Sigmoid colon (tissue), 7 donors: Measurements from ENCODE around the gene USP24. TPM values are rescaled to one million over a fixed set of nuclear protein-coding genes. Genes with fewer than 3 reads are reported as not detected.

ENCODE experiments used
- DNase-seq: peaks from one replicate; pipeline ENCODE4 v3.0.0-alpha.2; 2019
- H3K27ac ChIP-seq, 4 donors: fragments of 200-600 bp; sonication (generic); one replicate each; pipeline ENCODE4 v1.5.1; 2016 to 2019; ENCODE audit warnings: mild to moderate bottlenecking in 1 of 4
- H3K27me3 ChIP-seq, 3 donors: fragments of 200-600 bp; sonication (generic); one replicate each; pipeline ENCODE4 v1.5.1; 2019; ENCODE audit warnings: mild to moderate bottlenecking in 1 of 3
- H3K36me3 ChIP-seq, 4 donors: fragments of 200-600 bp; sonication (generic); one replicate each; pipeline ENCODE4 v1.5.1; 2016 to 2019
- H3K4me1 ChIP-seq, 4 donors: fragments of 200-600 bp; sonication (generic); one replicate each; pipeline ENCODE4 v1.5.1; 2017 to 2019
- H3K4me3 ChIP-seq, 4 donors: fragments of 200-600 bp; sonication (generic); one replicate each; pipeline ENCODE4 v1.5.1; 2017 to 2019; ENCODE audit warnings: mild to moderate bottlenecking in 2 of 4, moderate library complexity in 1 of 4
- H3K9me3 ChIP-seq, 4 donors: fragments of 200-600 bp in 3 of 4; sonication (generic) in 3 of 4; one replicate each; pipeline versions ENCODE4 v1.5.1 to v1.6.1; 2013 to 2019
- CTCF ChIP-seq, 4 experiments: fragments of 450-650 bp in 3 of 4; fragments of 200-600 bp in 1 of 4; IDR thresholded peaks; one replicate each; pipeline ENCODE4 v1.5.1; 2016 to 2019; ENCODE audit warnings: antibody characterized with exemption in 4 of 4, mild to moderate bottlenecking in 3 of 4, moderate library complexity in 2 of 4
- EP300 ChIP-seq, 4 donors: sonication (generic); formaldehyde crosslinking; IDR thresholded peaks; one replicate each; pipeline ENCODE4 v1.6.1; 2017; ENCODE audit warnings: antibody characterized with exemption in 4 of 4
- POLR2A ChIP-seq, 2 donors: fragments of 450-650 bp; IDR thresholded peaks; one replicate each; pipeline ENCODE4 v1.6.1; 2016; ENCODE audit warnings: antibody characterized with exemption in 2 of 2, mild to moderate bottlenecking in 2 of 2, moderate library complexity in 2 of 2
- POLR2AphosphoS5 ChIP-seq, 4 donors: sonication (generic); formaldehyde crosslinking; IDR thresholded peaks; one replicate each; pipeline ENCODE4 v1.6.1; 2017; ENCODE audit warnings: antibody characterized with exemption in 4 of 4
- WGBS, 2 donors: extraction: QIAGEN DNeasy Blood & Tissue Kit; methylation state at CpG; one replicate each; pipeline ENCODE4 v1.1.7; 2013; 5-methylcytosine and 5-hydroxymethylcytosine counted together
- intact Hi-C: fragments of 100-400 bp; cut with DNase I; formaldehyde crosslinking; loops from one replicate; pipeline ENCODE4 v1.15.1; 2023
- polyA plus RNA-seq, 3 donors: library from polyadenylated mRNA; stranded (reverse); fragments of 200-250 nt; gene quantifications; one replicate each; pipeline ENCODE4 v1.2.3, GENCODE V29; 2013
- total RNA-seq, 4 donors: library from RNA; depleted of rRNA; stranded (reverse); fragments of >200 nt; gene quantifications; one replicate each; pipeline ENCODE4 v1.1.0, GENCODE V29; 2016
- donor health status: healthy with polysubstance abuse.
- donor health status: Bipolar disorder and iron deficiency.
- donor health status: healthy.

USP24 gene
- total and polyA plus RNA-seq, 7 donors: 3.6 to 66.2 (median 46.4) TPM

- Histone ChIP-seq H3K27me3 (no peaks in the 10 kb centered on the region), H3K36me3 (peaks cover 43 to 100% (median 77%) of the 10 kb centered on the region in 4 donors), H3K4me3 (no peak overlapping the region), H3K9me3 (no peaks in the 10 kb centered on the region), H3K4me1 (no peaks in the 10 kb centered on the region), H3K27ac (no peak overlapping the region)
- DNase-seq: no peak
- no peak for TF ChIP-seq POLR2AphosphoS5 (IDR thresholded peaks at IDR 0.05)
- no peak for TF ChIP-seq POLR2A (IDR thresholded peaks at IDR 0.05)
- TF ChIP-seq CTCF (IDR thresholded peaks at IDR 0.05): no peak
- TF ChIP-seq EP300 (IDR thresholded peaks at IDR 0.05): no peak
- intact Hi-C loops: no loop called here
- 94 to 97% methylated on average over 5 of the region's 5 CpGs for WGBS, 2 donors
These were observed 120.1 kb downstream of the USP24 start for GRCh38 chr1:55095095-55095494.

- intact Hi-C loops: no loop called here
- H3K4me1 ChIP-seq: no peaks in the 10 kb centered on the region
- no peak overlapping the region for H3K27ac ChIP-seq
- H3K4me3 ChIP-seq: no peak overlapping the region
- H3K9me3 ChIP-seq: no peaks in the 10 kb centered on the region
- 95 to 97% methylated on average over 2 of the region's 2 CpGs for WGBS, 2 donors
- no peak for DNase-seq
- peaks cover 47 to 100% (median 82%) of the 10 kb centered on the region in 4 donors for H3K36me3 ChIP-seq
- TF ChIP-seq EP300 (IDR thresholded peaks at IDR 0.05) (no peak), POLR2AphosphoS5 (IDR thresholded peaks at IDR 0.05) (no peak), POLR2A (IDR thresholded peaks at IDR 0.05) (no peak)
- no peaks in the 10 kb centered on the region for H3K27me3 ChIP-seq
These were observed 122.7 kb downstream of the USP24 start for GRCh38 chr1:55092475-55092874.

GRCh38 chr1:55089683-55090082 is 125.5 kb downstream of the USP24 start:
- intact Hi-C loops: no loop called here
- Histone ChIP-seq H3K27ac (no peak overlapping the region), H3K4me1 (no peaks in the 10 kb centered on the region), H3K36me3 (peaks cover 41 to 100% (median 78%) of the 10 kb centered on the region in 4 donors), H3K27me3 (no peaks in the 10 kb centered on the region), H3K9me3 (no peaks in the 10 kb centered on the region), H3K4me3 (no peak overlapping the region)
- TF ChIP-seq POLR2A (IDR thresholded peaks at IDR 0.05) (no peak), POLR2AphosphoS5 (IDR thresholded peaks at IDR 0.05) (no peak), CTCF (IDR thresholded peaks at IDR 0.05) (no peak), EP300 (IDR thresholded peaks at IDR 0.05) (no peak)
- 89 to 91% methylated on average over 2 of the region's 2 CpGs for WGBS, 2 donors
- no peak for DNase-seq

GRCh38 chr1:55088413-55088812 is 126.8 kb downstream of the USP24 start:
- Histone ChIP-seq H3K27ac (no peak overlapping the region), H3K4me3 (no peak overlapping the region), H3K9me3 (no peaks in the 10 kb centered on the region), H3K36me3 (peaks cover 42 to 100% (median 77%) of the 10 kb centered on the region in 4 donors), H3K27me3 (no peaks in the 10 kb centered on the region), H3K4me1 (no peaks in the 10 kb centered on the region)
- TF ChIP-seq POLR2A (IDR thresholded peaks at IDR 0.05): no peak
- no peak for TF ChIP-seq EP300 (IDR thresholded peaks at IDR 0.05)
- no peak for TF ChIP-seq CTCF (IDR thresholded peaks at IDR 0.05)
- TF ChIP-seq POLR2AphosphoS5 (IDR thresholded peaks at IDR 0.05): no peak
- intact Hi-C loops: no loop called here
- no peak for DNase-seq
- 51 to 84% methylated on average over 4 of the region's 4 CpGs for WGBS, 2 donors

- 89 to 92% methylated on average over 3 of the region's 3 CpGs for WGBS, 2 donors
- H3K4me1 ChIP-seq: no peaks in the 10 kb centered on the region
- no peak overlapping the region for H3K27ac ChIP-seq
- intact Hi-C loops: no loop called here
- H3K36me3 ChIP-seq: peaks cover 36 to 100% (median 78%) of the 10 kb centered on the region in 4 donors
- DNase-seq: no peak
- H3K4me3 ChIP-seq: no peak overlapping the region
- H3K27me3 ChIP-seq: no peaks in the 10 kb centered on the region
- TF ChIP-seq POLR2A (IDR thresholded peaks at IDR 0.05) (no peak), POLR2AphosphoS5 (IDR thresholded peaks at IDR 0.05) (no peak), EP300 (IDR thresholded peaks at IDR 0.05) (no peak), CTCF (IDR thresholded peaks at IDR 0.05) (no peak)
- no peaks in the 10 kb centered on the region for H3K9me3 ChIP-seq
These were observed 127.7 kb downstream of the USP24 start for GRCh38 chr1:55087439-55087838.
